ENCODE results near the gene ZNF764.
A peak's percentile ranks its signal among the peaks of the same experiment; 100 is the strongest.

Gene ZNF764

DNA sequence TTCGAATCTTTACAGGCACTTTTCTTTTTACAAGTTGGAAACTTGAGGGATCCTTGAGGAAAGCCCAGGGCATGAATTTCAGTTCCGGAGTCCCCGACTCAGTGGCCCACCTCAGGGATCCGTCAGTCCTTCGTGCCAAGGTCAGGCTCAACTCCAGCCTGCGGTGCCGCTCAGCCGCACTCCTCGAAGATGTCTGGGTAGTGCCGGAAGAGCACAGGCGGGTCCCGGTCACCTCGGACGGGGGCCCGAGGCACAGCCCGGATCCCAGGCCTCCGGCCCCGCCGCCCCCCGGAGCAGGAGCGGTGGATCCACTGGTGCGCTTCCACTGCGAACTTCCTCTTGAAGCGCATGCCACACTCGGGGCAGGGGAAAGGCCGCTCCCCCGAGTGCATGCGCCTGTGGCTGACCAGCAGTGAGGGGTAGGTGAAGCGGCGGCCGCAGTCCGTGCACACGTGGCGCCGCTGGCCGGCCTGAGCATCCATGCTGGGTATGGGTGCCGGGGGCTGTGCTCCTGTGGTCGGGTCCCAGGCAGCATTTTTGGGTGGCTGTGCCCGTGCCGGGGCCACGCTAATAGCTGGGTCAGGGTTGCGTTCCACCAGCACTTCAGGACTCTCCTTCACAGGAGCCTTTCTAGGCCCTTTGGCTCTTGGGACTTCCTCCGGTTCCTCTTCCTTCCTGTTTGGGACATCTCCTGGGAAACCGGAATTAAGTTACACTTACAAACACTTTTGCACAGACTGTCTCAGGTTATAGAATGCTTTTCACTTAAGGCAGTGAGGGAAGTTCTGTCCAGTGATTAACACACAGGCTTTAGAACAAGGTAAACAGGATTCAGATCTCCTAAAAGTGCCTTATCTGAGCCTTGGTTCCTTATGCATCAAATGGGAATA is 11.8 kb upstream of the ZNF764 start:
- H2AFZ ChIP-seq (ENCODE audit: insufficient read depth, low read length, poor library complexity): no peak overlapping the region
- H3K4ac ChIP-seq (ENCODE audit: low read depth, low read length): no peak overlapping the region
- DNase-seq: no peak

DNA sequence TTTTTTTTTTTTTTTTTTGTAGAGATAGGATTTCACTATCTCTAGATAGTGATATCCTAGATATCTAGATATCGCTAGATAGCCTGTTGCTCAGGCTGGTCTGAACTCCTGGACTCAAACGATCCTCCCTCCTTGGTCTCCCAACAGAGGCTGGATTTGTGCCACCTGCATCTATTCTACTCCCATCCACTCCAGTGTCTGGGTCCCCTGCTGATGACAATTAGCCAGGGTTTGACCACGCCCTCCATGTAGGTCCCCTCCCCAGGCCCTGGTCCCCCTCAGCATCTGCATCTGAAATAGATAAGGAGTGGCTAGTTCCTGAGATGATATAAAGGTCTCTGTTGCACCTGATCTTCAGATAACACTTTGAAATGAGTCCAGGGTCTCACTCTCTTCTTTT is 11.1 kb upstream of the ZNF764 start:
- Histone ChIP-seq H3K4me1 (ENCODE audit: control insufficient read depth in 1 of 2, insufficient read depth in 2 of 2, low read length in 2 of 2) (peaks cover 9 to 10% of the 10 kb centered on the region in 2 experiments), H3K79me1 (ENCODE audit: low read length) (peaks cover 11% of the 10 kb centered on the region), H3K27ac (ENCODE audit: low read depth, low read length) (no peak overlapping the region), H3K23ac (ENCODE audit: low read length) (no peak overlapping the region), H2AFZ (ENCODE audit: insufficient read depth, low read length, poor library complexity) (no peak overlapping the region), H2AK5ac (ENCODE audit: low read length) (no peak overlapping the region), H4K8ac (ENCODE audit: low read depth, low read length) (no peak overlapping the region), H3K14ac (ENCODE audit: low read length) (no peak overlapping the region), H2BK5ac (ENCODE audit: low read depth, low read length, poor library complexity) (no peak overlapping the region), H3K18ac (ENCODE audit: low read length) (no peak overlapping the region), H4K91ac (ENCODE audit: low read depth, low read length) (no peak overlapping the region), H4K12ac (ENCODE audit: low read depth, low read length) (no peak overlapping the region), H3K4me2 (ENCODE audit: low read length) (no peak overlapping the region), H3K4me3 (ENCODE audit: low read depth, low read length) (no peak overlapping the region), H3K9ac (ENCODE audit: low read length) (no peak overlapping the region), H2BK12ac (ENCODE audit: low read length) (no peak overlapping the region), H3K4ac (ENCODE audit: low read depth, low read length) (no peak overlapping the region), H3K27me3 (ENCODE audit: insufficient read depth, low read length) (no peaks in the 10 kb centered on the region), H3K79me2 (ENCODE audit: control insufficient read depth, insufficient read depth, low read length, poor library complexity) (peaks cover 9% of the 10 kb centered on the region), H2BK120ac (ENCODE audit: insufficient read depth, low read length, poor library complexity) (no peak overlapping the region), H3K36me3 (ENCODE audit: control insufficient read depth in 1 of 2, insufficient read depth in 2 of 2, low read length in 2 of 2) (peaks cover 0 to 3% of the 10 kb centered on the region in 2 experiments), H3K9me3 (ENCODE audit: insufficient read depth, low read depth, low read length) (peaks cover 2% of the 10 kb centered on the region)
- no CpG with 5 or more reads among the region's 3 CpGs for WGBS (ENCODE audit: extremely low coverage, insufficient coverage, insufficient read length)
- DNase-seq: no peak

More for the DNA sequence above, 11.8 kb upstream of the ZNF764 start:
- H3K14ac ChIP-seq (ENCODE audit: low read length): no peak overlapping the region
- H3K9me3 ChIP-seq (ENCODE audit: insufficient read depth, low read depth, low read length): peaks cover 2% of the 10 kb centered on the region
- H2BK12ac ChIP-seq (ENCODE audit: low read length): no peak overlapping the region
- H3K27ac ChIP-seq (ENCODE audit: low read depth, low read length): no peak overlapping the region
- no peak overlapping the region for H3K4me3 ChIP-seq (ENCODE audit: low read depth, low read length)
- H3K79me2 ChIP-seq (ENCODE audit: control insufficient read depth, insufficient read depth, low read length, poor library complexity): peaks cover 9% of the 10 kb centered on the region
- no peak overlapping the region for H2AK5ac ChIP-seq (ENCODE audit: low read length)
- H3K4me1 ChIP-seq (ENCODE audit: control insufficient read depth in 1 of 2, insufficient read depth in 2 of 2, low read length in 2 of 2): peaks cover 9 to 10% of the 10 kb centered on the region in 2 experiments
- no peak overlapping the region for H4K12ac ChIP-seq (ENCODE audit: low read depth, low read length)
- no peak overlapping the region for H4K91ac ChIP-seq (ENCODE audit: low read depth, low read length)
- H3K4me2 ChIP-seq (ENCODE audit: low read length): no peak overlapping the region
- peaks cover 11% of the 10 kb centered on the region for H3K79me1 ChIP-seq (ENCODE audit: low read length)
- H3K27me3 ChIP-seq (ENCODE audit: insufficient read depth, low read length): no peaks in the 10 kb centered on the region
- no peak overlapping the region for H2BK120ac ChIP-seq (ENCODE audit: insufficient read depth, low read length, poor library complexity)
- no peak overlapping the region for H2BK5ac ChIP-seq (ENCODE audit: low read depth, low read length, poor library complexity)
- no CpG with 5 or more reads among the region's 44 CpGs for WGBS (ENCODE audit: extremely low coverage, insufficient coverage, insufficient read length)
- H3K18ac ChIP-seq (ENCODE audit: low read length): no peak overlapping the region
- H3K9ac ChIP-seq (ENCODE audit: low read length): no peak overlapping the region
- no peak overlapping the region for H3K23ac ChIP-seq (ENCODE audit: low read length)
- H3K36me3 ChIP-seq (ENCODE audit: control insufficient read depth in 1 of 2, insufficient read depth in 2 of 2, low read length in 2 of 2): peaks cover 0 to 3% of the 10 kb centered on the region in 2 experiments
- H4K8ac ChIP-seq (ENCODE audit: low read depth, low read length): no peak overlapping the region

DNA sequence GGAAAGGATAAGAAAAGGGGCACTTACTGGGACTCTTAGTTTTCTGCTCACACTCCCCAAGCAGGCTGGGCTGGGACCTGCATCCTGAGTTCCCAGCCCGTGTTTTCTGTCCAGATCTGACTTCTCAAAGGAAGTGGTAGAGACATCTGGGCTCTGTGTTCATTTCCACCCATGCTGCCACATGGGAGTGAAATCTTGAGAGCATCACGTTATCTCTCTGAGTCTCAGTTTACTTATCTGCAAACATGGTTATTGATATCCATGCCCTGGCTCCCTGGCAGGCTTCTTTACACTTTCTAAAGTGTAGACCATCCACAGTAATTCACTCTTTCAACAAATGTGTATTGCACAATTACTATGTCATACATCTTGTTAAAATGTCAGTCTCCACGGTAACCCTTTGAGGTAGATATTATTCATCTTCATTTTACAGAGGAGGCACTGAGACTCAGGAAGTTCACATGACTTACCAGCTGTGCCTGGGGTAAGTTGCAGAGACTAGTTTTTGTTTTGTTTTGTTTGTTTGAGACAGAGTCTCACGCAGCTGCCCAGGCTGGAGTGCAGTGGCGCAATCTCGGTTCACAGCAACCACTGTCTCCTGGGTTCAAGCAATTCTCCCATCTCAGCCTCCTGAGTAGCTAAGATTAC is 9.9 kb upstream of the ZNF764 start:
- DNase-seq: peak in 1 of 2 donors; percentile 54
- Histone ChIP-seq H2AK5ac (ENCODE audit: low read length) (no peak overlapping the region), H3K9me3 (ENCODE audit: insufficient read depth, low read depth, low read length) (peaks cover 2% of the 10 kb centered on the region), H2BK5ac (ENCODE audit: low read depth, low read length, poor library complexity) (no peak overlapping the region), H3K4me1 (ENCODE audit: control insufficient read depth in 1 of 2, insufficient read depth in 2 of 2, low read length in 2 of 2) (peaks cover 9 to 10% of the 10 kb centered on the region in 2 experiments), H3K4ac (ENCODE audit: low read depth, low read length) (no peak overlapping the region), H4K91ac (ENCODE audit: low read depth, low read length) (no peak overlapping the region), H3K4me2 (ENCODE audit: low read length) (no peak overlapping the region), H3K9ac (ENCODE audit: low read length) (no peak overlapping the region), H3K18ac (ENCODE audit: low read length) (no peak overlapping the region), H3K14ac (ENCODE audit: low read length) (no peak overlapping the region), H2BK120ac (ENCODE audit: insufficient read depth, low read length, poor library complexity) (no peak overlapping the region), H3K23ac (ENCODE audit: low read length) (no peak overlapping the region), H3K36me3 (ENCODE audit: control insufficient read depth in 1 of 2, insufficient read depth in 2 of 2, low read length in 2 of 2) (peaks cover 0 to 3% of the 10 kb centered on the region in 2 experiments), H2AFZ (ENCODE audit: insufficient read depth, low read length, poor library complexity) (no peak overlapping the region), H3K79me2 (ENCODE audit: control insufficient read depth, insufficient read depth, low read length, poor library complexity) (peaks cover 9% of the 10 kb centered on the region), H2BK12ac (ENCODE audit: low read length) (no peak overlapping the region), H4K8ac (ENCODE audit: low read depth, low read length) (no peak overlapping the region), H3K27me3 (ENCODE audit: insufficient read depth, low read length) (no peaks in the 10 kb centered on the region), H3K27ac (ENCODE audit: low read depth, low read length) (no peak overlapping the region), H3K4me3 (ENCODE audit: low read depth, low read length) (no peak overlapping the region), H3K79me1 (ENCODE audit: low read length) (peaks cover 11% of the 10 kb centered on the region), H4K12ac (ENCODE audit: low read depth, low read length) (no peak overlapping the region)
- no CpG with 5 or more reads among the region's 6 CpGs for WGBS (ENCODE audit: extremely low coverage, insufficient coverage, insufficient read length)

DNA sequence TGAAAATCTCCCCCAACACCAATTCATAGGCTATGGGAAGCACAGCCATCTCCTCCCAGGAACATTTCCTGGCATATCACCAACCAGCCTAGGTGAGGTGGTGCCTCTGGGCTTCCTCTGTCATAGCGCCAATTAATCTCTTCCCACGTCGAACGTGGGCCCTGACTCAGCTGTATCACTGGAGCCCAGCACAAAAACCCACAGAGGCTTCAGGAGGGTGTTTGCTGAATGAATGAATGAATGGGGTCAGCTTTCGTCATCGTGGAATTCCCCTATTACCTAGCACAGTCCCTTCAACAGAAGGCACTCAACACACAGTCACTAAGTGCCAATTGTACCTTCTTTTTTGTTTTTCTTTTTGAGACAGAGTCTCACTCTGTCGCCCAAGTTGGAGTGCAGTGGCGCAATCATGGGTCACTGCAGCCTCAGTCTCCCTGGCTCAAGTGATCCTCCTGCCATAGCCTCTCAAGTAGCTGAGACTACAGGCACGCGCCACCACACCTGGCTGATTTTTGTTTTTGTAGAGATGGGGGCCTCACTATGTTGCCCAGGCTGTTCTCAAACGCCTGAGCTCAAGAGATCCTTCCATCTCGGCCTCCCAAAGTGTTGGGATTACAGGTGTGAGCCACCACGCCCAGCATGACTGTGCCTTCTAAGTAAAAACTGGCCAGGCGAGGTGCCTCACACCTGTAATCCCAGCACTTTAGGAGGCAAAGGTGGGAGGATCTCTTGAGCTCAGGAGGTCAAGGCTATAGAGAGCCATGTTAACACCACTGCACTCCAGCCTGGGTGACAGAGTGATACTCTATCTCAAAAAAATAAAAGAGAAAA is 9.2 kb upstream of the ZNF764 start:
- Histone ChIP-seq H3K27ac (ENCODE audit: low read depth, low read length) (no peak overlapping the region), H2BK5ac (ENCODE audit: low read depth, low read length, poor library complexity) (no peak overlapping the region), H3K27me3 (ENCODE audit: insufficient read depth, low read length) (no peaks in the 10 kb centered on the region), H3K79me1 (ENCODE audit: low read length) (peaks cover 11% of the 10 kb centered on the region), H3K9me3 (ENCODE audit: insufficient read depth, low read depth, low read length) (peaks cover 2% of the 10 kb centered on the region), H2BK120ac (ENCODE audit: insufficient read depth, low read length, poor library complexity) (no peak overlapping the region), H4K12ac (ENCODE audit: low read depth, low read length) (no peak overlapping the region), H3K79me2 (ENCODE audit: control insufficient read depth, insufficient read depth, low read length, poor library complexity) (peaks cover 9% of the 10 kb centered on the region), H3K4me2 (ENCODE audit: low read length) (no peak overlapping the region), H2AFZ (ENCODE audit: insufficient read depth, low read length, poor library complexity) (no peak overlapping the region), H3K4me1 (ENCODE audit: control insufficient read depth in 1 of 2, insufficient read depth in 2 of 2, low read length in 2 of 2) (peaks cover 7 to 8% of the 10 kb centered on the region in 2 experiments), H4K8ac (ENCODE audit: low read depth, low read length) (no peak overlapping the region), H3K14ac (ENCODE audit: low read length) (no peak overlapping the region), H3K36me3 (ENCODE audit: control insufficient read depth in 1 of 2, insufficient read depth in 2 of 2, low read length in 2 of 2) (peaks cover 0 to 3% of the 10 kb centered on the region in 2 experiments), H3K4ac (ENCODE audit: low read depth, low read length) (no peak overlapping the region), H3K23ac (ENCODE audit: low read length) (no peak overlapping the region), H3K9ac (ENCODE audit: low read length) (no peak overlapping the region), H3K18ac (ENCODE audit: low read length) (no peak overlapping the region), H2AK5ac (ENCODE audit: low read length) (no peak overlapping the region), H4K91ac (ENCODE audit: low read depth, low read length) (no peak overlapping the region), H2BK12ac (ENCODE audit: low read length) (no peak overlapping the region), H3K4me3 (ENCODE audit: low read depth, low read length) (no peak overlapping the region)
- no CpG with 5 or more reads among the region's 14 CpGs for WGBS (ENCODE audit: extremely low coverage, insufficient coverage, insufficient read length)
- peak in 1 of 2 donors; percentile 19 for DNase-seq

Data from trophoblast cell (in vitro differentiated cells and primary cell).